ENCODE measurements around the gene LHX3.

- TF ChIP-seq EGR1 (IDR thresholded peaks at IDR 0.05) (no peak), TAF1 (IDR thresholded peaks at IDR 0.05; ENCODE audit: low read depth) (no peak), EP300 (IDR thresholded peaks at IDR 0.05; ENCODE audit: borderline replicate concordance) (no peak), REST (IDR thresholded peaks at IDR 0.05; ENCODE audit: low read depth) (no peak), MAX (IDR thresholded peaks at IDR 0.05) (no peak), TCF12 (IDR thresholded peaks at IDR 0.05; ENCODE audit: low read depth) (no peak), YY1 (IDR thresholded peaks at IDR 0.05; ENCODE audit: low read depth) (no peak)
Measured at GRCh38 chr9:136230773-136231172, 25.8 kb upstream of the LHX3 start.

Measured in Ishikawa (cell line).